Fibroblast of mammary gland (primary cell): ENCODE results near the gene CASZ1.
A peak's percentile ranks its signal among the peaks of the same experiment; 100 is the strongest.

Experiments
- DNase-seq: peaks from one replicate; pipeline ENCODE4 v3.0.0-alpha.2; 2010; ENCODE audit warnings: low read depth
- H3K4me3 ChIP-seq: 2 replicates; pipeline ENCODE4 v1.5.1; 2011; ENCODE audit warnings: low read depth, mild to moderate bottlenecking, low read length, moderate library complexity; ENCODE audit not compliant: control insufficient read depth
- TF ChIP-seq, protein P1 (sequence below): conservative IDR thresholded peaks from 2 replicates; pipeline ENCODE4 v1.5.1; 2011; ENCODE audit warnings: low read depth, low read length, inconsistent platforms; ENCODE audit not compliant: control insufficient read depth, insufficient read depth

CASZ1 gene

DNA sequence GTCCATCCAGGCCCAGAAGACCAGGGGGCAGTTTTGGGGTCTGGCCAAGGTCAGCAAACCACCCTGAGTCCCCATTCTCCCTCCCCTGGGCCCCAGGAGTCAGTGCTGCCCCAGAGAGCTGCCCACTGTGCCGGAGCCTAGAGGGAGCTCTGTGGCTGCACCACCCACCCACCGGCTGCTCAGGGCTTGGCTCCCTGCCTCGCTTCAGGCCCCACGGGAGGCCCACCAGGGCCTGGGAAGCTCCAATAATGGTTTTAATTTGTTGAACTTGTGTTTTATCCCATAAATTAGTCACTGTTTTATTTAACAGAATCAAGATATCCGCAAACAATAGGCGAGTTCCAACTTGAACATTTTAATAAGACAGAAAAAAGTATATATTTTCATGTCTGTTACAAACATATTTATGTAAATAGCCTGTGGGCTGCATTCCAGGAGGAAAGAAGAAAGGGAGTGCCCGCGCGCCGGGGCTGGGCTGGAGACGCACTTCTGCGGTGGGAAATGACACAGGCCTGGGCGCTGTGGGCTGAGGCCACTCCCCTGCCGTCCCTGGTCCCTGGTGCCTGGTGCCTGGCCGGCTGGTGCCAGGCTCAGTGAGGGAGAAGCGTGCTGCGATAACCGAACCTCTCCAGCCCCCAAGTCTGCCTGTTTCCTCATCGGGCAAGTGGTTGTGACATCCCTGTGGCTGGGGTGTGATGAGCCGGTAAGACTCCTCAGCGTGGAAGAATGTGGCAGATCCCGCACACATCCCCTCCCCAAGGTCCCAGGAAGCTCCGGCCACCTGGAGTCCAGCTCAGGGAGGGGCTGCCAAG lies 161.2 kb downstream of the CASZ1 start:
- TF ChIP-seq, protein P1, sequence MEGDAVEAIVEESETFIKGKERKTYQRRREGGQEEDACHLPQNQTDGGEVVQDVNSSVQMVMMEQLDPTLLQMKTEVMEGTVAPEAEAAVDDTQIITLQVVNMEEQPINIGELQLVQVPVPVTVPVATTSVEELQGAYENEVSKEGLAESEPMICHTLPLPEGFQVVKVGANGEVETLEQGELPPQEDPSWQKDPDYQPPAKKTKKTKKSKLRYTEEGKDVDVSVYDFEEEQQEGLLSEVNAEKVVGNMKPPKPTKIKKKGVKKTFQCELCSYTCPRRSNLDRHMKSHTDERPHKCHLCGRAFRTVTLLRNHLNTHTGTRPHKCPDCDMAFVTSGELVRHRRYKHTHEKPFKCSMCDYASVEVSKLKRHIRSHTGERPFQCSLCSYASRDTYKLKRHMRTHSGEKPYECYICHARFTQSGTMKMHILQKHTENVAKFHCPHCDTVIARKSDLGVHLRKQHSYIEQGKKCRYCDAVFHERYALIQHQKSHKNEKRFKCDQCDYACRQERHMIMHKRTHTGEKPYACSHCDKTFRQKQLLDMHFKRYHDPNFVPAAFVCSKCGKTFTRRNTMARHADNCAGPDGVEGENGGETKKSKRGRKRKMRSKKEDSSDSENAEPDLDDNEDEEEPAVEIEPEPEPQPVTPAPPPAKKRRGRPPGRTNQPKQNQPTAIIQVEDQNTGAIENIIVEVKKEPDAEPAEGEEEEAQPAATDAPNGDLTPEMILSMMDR, result no peak
- DNase-seq, result peak; percentile 51
- no peak overlapping the region for H3K4me3 ChIP-seq

DNA sequence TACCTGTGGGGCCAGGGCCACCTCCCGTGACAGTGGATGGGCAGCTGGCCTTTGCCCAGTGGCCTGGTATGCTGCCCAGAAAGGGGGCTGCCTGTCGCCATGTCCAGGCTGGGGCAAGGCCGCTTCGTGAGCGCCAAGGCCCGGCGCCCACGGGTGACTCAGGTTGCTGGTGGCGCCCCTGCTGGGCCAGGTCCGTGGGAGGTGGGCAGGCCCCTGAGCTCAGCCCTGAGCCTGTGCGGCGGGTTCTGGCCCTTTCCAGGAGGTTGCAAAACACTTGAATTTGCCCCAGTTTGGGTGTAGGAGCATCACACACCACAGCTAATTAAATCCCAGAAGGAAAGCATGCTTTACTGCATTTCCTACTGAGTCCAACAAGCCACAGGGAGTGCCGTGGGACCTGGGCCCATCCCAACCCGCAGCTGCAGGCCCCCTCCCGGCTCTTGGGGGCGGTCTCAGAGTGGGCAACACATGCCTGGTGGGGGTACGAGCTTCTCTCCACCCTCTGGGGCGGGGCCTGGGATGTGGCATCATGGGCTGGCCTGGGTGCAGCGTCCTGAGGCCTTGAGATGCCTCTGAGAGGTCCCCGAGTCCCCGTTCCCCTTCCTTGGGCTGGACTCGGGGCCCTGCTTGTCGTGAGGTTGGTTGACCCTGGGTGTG lies 161.9 kb downstream of the CASZ1 start:
- TF ChIP-seq, protein P1, result no peak
- no peak overlapping the region for H3K4me3 ChIP-seq
- peak; percentile 30 for DNase-seq

DNA sequence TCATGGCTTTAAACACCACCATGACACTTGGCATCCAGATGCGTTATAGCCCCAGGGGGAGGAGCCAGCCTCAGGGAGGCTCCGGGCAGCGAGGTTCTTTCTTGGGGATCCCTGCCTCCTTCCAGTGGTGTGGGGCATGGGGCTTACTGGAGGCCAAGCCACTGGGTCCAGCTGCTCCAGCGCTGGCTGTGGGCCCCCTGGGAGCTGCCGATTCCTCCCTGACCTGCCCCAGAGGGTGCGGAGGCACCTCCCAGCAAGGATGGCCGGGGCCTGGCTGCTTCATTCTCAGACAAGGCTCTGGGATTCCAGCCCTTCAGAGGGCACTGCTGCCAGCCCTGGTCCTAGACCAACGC lies 162.4 kb downstream of the CASZ1 start:
- H3K4me3 ChIP-seq, result no peak overlapping the region
- no peak for DNase-seq
- TF ChIP-seq, protein P1, result no peak

DNA sequence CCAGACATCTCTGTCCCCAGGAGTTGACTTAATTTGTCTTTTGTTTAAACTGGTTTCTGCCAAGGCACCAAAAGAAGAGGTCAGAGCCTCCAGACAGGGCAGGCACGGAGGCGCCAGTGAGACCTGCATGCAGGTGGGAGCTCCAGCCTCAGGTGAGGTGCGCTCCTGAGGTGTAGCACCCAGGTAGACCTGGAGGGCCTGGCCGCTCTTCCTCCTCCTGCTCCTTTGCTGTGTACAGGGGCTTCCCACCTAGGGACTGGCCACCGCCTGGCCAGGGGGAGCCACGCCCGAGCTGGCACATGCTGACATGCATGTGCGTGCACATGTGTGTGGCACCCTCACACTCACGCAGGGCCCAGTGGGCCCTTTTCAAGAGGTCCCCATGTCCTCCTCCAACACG lies 163.0 kb downstream of the CASZ1 start:
- TF ChIP-seq, protein P1, result no peak
- DNase-seq, result no peak
- H3K4me3 ChIP-seq, result no peak overlapping the region

DNA sequence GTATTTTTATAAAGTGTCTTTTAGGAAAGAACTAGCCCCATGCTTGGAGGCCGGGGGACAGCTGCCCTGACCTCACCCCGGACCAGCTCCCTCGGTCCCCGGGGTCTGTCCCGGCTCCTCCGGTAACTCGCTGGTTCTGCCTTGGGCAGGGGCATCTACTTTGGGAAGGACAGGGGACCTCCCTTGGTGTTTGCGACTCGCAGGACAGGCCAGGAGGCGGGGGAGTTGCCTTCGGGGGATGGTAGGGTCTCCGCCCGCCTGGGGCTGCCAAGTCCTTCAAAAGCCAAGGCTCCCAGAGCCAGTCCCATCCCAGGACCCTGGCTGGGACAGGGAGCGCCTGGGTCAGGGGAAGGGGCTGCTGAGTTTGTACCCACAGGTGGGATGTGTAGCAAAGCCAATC lies 163.8 kb downstream of the CASZ1 start:
- TF ChIP-seq, protein P1, result no peak
- no peak for DNase-seq
- no peak overlapping the region for H3K4me3 ChIP-seq

DNA sequence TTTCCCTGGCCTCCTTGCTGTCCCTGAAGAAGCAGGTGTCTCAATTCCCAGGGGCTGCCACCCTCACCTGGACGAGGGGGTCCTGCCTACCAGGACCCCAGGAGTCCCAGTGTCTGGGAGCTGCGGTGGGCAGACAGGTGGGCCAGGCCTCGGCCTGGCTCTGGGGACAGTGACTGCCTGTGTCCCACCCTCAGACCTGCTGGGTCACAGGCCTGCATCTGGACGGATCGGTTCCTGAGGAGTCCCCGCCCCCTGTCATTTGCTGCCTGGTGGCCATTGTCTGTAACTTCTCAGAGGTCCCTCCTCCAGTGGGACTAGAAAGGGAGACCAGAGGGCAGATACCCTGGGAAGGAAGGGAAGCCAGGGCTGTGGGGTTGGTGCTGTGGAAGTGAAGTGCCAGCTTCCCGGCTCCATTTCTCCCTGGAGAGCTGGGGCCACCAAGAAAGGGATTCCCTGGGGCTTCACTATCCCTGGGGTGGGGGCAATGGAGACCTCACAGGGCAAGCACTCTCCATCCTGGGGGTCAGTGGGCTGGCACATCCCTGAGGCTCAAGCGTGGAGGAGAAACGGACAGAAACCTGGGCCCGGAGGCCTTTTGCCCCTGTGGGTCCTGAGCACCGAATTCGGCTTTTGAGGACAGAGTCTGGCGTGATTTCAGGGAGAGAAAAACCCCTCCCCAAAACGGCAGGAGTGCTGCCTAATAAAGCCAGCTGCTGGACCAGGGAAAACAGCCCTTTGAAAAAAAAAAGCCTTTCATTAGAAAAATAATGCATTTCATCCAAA lies 164.4 kb downstream of the CASZ1 start:
- DNase-seq, result no peak
- H3K4me3 ChIP-seq, result no peak overlapping the region
- TF ChIP-seq, protein P1, result no peak
